Progenitor cell of endocrine pancreas (in vitro differentiated cells): Measurements from ENCODE around the gene PGR. TPM values are rescaled to one million over a fixed set of nuclear protein-coding genes. Genes with fewer than 3 reads are reported as not detected.

Source experiments
- DNase-seq: peaks from one replicate; pipeline ENCODE4 v3.0.0; 2021; ENCODE audit warnings: low spot score; ENCODE audit not compliant: unreplicated experiment
- H3K27ac Mint-ChIP-seq: 2 replicates; pipeline ENCODE4 v1.8.0; 2021; ENCODE audit warnings: mild to moderate bottlenecking, moderate library complexity, mixed read lengths
- H3K27me3 Mint-ChIP-seq: 2 replicates; pipeline ENCODE4 v1.8.0; 2021; ENCODE audit warnings: mixed read lengths
- H3K36me3 Mint-ChIP-seq: 2 replicates; pipeline ENCODE4 v1.8.0; 2022; ENCODE audit warnings: mixed read lengths; ENCODE audit not compliant: insufficient read depth
- H3K4me1 Mint-ChIP-seq: 2 replicates; pipeline ENCODE4 v1.8.0; 2021; ENCODE audit warnings: low read depth, mixed read lengths
- H3K4me3 Mint-ChIP-seq: 2 replicates; pipeline ENCODE4 v1.8.0; 2021; ENCODE audit warnings: low read depth, mild to moderate bottlenecking, moderate library complexity, mixed read lengths
- H3K9me3 Mint-ChIP-seq: 2 replicates; pipeline ENCODE4 v1.8.0; 2021; ENCODE audit warnings: low read depth, mixed read lengths
- total RNA-seq: library from RNA; stranded (reverse); gene quantifications from 2 replicates; pipeline ENCODE4 v1.2.1, GENCODE V29; 2021
- TF ChIP-seq, protein P1 (sequence below): fragments of 200-600 bp; sonication (generic); IDR thresholded peaks from one replicate; pipeline ENCODE4 v1.5.0; 2021; ENCODE audit warnings: antibody characterized with exemption, mild to moderate bottlenecking; ENCODE audit not compliant: unreplicated experiment

Gene PGR
- total RNA-seq, 1 donor from 2014 or later, result not detected

DNA sequence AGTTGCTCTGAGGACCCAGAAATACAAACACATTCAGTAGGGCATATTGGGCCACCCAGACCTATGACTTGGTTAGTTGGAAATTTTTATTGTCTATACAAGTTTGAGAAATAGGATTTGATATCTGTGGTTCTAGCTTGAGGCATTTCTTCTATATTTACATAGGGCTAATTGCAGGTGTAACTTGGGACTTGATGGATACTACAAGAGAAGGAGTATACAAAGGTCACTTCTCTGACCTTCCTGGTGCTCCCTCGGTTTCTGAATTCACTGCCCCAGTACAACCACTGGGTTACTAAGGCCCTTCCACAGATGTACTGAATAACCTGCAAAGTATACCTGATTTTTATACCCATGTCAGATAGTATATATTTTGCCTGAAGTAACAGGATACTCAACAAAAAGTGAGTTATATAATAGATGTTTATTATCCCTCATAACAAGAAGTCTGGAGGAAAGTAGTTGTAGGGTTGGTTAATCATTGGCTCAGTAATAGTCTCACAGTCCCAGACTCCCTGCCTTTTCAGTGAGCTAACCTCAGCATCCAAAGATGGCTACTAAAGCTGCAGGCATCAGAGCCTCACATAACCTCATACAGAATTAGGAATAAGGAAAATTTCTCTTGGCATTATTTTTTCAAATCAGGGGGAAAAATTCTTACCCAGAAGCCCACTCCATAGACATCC, 8.8 kb upstream of the PGR start:
- Mint-ChIP-seq H3K4me3 (no peak overlapping the region), H3K27ac (no peak overlapping the region), H3K27me3 (peaks cover 25% of the 10 kb centered on the region), H3K36me3 (no peaks in the 10 kb centered on the region), H3K4me1 (no peaks in the 10 kb centered on the region), H3K9me3 (no peaks in the 10 kb centered on the region)
- TF ChIP-seq, protein P1, sequence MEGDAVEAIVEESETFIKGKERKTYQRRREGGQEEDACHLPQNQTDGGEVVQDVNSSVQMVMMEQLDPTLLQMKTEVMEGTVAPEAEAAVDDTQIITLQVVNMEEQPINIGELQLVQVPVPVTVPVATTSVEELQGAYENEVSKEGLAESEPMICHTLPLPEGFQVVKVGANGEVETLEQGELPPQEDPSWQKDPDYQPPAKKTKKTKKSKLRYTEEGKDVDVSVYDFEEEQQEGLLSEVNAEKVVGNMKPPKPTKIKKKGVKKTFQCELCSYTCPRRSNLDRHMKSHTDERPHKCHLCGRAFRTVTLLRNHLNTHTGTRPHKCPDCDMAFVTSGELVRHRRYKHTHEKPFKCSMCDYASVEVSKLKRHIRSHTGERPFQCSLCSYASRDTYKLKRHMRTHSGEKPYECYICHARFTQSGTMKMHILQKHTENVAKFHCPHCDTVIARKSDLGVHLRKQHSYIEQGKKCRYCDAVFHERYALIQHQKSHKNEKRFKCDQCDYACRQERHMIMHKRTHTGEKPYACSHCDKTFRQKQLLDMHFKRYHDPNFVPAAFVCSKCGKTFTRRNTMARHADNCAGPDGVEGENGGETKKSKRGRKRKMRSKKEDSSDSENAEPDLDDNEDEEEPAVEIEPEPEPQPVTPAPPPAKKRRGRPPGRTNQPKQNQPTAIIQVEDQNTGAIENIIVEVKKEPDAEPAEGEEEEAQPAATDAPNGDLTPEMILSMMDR, result no peak
- DNase-seq, result no peak

DNA sequence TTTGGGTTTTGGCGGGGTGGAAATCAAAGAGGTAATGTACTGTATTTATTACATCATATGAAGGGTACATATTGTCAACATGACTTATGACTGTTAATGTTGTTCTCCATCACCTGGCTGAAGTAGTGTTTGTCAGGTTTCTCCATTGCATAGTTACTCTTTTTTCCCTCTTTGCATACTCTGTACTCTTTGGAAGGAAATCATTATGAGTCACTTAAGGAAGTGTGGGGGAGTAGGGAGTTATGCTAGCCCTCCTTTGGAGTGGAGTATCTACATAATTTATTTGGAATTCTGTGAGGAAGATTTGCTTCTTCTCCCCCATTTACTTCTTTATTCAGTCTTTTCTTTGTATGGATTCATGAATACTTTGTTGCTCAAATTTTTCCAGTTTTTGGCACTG, 3.6 kb upstream of the PGR start:
- Mint-ChIP-seq H3K27ac (no peak overlapping the region), H3K4me1 (peaks cover 3% of the 10 kb centered on the region), H3K4me3 (no peak overlapping the region), H3K36me3 (no peaks in the 10 kb centered on the region), H3K9me3 (no peaks in the 10 kb centered on the region), H3K27me3 (peaks cover 74% of the 10 kb centered on the region)
- DNase-seq, result no peak
- TF ChIP-seq, protein P1, result no peak

DNA sequence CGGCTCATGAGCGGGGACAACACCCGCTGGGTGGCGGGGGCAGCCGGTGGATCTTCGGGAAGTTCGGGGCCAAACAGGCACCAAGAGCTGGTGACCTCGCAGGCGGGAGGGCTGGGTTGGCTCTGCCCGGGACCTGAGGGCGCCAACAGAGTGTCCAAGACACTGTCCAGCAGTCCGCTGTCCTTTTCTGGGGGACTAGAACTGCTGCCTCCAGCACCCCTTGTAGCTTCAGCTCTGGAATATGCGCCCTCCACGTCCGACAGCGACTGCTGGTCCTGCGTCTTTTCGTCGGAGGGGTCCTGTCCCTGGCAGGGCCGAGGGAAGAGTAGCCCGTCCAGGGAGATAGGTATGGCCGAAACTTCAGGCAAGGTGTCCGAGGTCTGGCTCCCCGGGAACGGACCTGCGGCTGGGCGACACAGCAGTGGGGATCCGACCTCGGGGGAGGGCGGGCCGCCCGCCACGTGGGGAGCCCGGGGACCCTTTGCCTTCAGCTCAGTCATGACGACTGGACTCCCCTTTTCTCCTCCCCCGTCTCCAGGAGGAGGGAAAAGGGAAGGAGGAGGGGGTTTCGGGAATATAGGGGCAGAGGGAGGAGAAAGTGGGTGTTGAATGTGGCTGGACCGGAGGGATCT, 926 bp downstream of the PGR start:
- no peaks in the 10 kb centered on the region for H3K36me3 Mint-ChIP-seq
- no peaks in the 10 kb centered on the region for H3K9me3 Mint-ChIP-seq
- peak overlapping the region; percentile 46 for H3K4me3 Mint-ChIP-seq
- TF ChIP-seq, protein P1, result no peak
- no peak overlapping the region for H3K27ac Mint-ChIP-seq
- peak; percentile 9 for DNase-seq
- peaks cover 6% of the 10 kb centered on the region for H3K4me1 Mint-ChIP-seq
- peaks cover 84% of the 10 kb centered on the region for H3K27me3 Mint-ChIP-seq

DNA sequence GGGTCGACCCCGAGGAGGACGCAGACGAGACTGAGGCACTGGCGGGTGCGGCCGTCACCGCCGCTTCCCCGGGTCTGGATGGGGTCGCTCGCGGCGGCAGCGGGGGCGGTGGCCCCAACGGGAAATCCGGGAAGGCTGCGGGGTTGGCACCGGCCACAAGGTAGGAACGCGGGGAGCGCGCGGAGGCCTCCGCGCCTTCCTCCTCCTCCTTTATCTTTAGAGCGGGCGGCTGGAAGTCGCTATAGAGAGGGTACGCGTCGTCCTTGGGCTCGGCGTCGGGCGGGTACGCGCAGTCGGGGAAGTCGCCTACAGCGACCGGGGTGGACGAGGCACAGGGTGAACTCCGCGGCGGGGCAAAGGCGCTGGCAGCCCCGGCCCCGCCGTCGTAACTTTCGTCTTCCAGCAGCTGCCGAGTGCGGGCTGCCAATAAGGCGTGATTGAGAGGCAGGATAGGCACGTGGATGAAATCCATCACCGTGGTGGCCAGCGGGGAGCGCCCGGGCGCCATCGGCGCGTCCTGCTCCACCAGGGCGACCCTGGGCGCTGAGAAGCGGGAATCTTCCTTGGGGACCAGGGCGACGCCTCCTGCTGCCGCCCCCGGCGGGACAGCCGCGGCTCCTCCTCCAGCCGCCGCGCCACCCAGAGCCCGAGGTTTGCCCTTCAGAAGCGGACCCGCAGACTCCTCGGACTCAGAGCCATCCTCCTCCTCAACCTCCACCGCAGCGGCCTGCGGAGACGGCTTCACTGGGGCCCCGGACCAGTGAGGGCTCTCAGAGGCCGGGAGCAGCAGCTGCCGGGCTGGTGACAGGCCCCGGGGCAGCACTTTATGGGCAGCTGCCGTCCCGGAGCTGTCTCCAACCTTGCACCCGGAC, 1.7 kb downstream of the PGR start:
- Mint-ChIP-seq H3K4me3 (peak overlapping the region; percentile 56), H3K36me3 (no peaks in the 10 kb centered on the region), H3K9me3 (no peaks in the 10 kb centered on the region), H3K27ac (no peak overlapping the region), H3K4me1 (peaks cover 6% of the 10 kb centered on the region), H3K27me3 (peaks cover 84% of the 10 kb centered on the region)
- peak; percentile 18 for DNase-seq
- TF ChIP-seq, protein P1, result no peak

DNA sequence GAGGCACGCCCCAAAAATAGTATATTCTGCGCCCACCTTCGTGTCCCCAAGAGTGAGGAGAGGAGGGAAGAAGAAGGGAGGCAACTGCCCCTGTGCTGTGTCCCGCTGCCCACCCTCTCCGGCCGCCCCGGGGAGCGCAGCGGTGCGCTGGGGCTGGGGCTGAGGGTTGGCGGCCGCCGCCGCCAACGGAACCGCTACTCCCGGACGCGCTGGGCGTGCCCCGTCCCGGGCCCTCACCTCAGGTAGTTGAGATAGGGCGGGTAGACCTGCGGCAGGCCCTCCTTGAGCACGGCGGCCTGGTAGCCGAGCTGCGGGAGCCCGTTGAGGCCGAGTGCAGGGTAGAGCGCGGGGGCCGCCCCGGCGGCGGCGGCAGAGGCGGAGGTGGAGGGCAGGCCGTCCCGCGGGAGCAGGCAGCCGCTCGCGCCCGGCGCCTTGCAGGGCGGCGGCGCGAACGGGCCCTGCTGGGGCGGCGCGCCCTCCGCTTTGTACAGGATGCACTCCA, 2.4 kb downstream of the PGR start:
- peak; percentile 16 for DNase-seq
- peaks cover 6% of the 10 kb centered on the region for H3K4me1 Mint-ChIP-seq
- peak overlapping the region; percentile 68 for H3K4me3 Mint-ChIP-seq
- H3K27ac Mint-ChIP-seq, result peak overlapping the region; percentile 31
- H3K36me3 Mint-ChIP-seq, result no peaks in the 10 kb centered on the region
- TF ChIP-seq, protein P1, result no peak
- H3K9me3 Mint-ChIP-seq, result no peaks in the 10 kb centered on the region
- H3K27me3 Mint-ChIP-seq, result peaks cover 86% of the 10 kb centered on the region
